GM19023 (cell line): ENCODE measurements around the gene SLC22A5.
"Not testable (repeated sequence)": the region's sequence is repeated elsewhere in the genome, so short reads cannot be mapped to it uniquely, and the experiment has no call there.

ENCODE experiments used
- ATAC-seq: cut with Tn5 transposase; IDR thresholded peaks from one replicate; pipeline ENCODE4 v1.9.1; 2021; ENCODE audit warnings: mild to moderate bottlenecking, moderate library complexity; ENCODE audit not compliant: unreplicated experiment

SLC22A5 gene

GRCh38 chr5:132411304-132412013 is 41.9 kb downstream of the SLC22A5 start:
- ATAC-seq, result peak; percentile 3

GRCh38 chr5:132413567-132413966 is 44.1 kb downstream of the SLC22A5 start:
- ATAC-seq, result no peak

GRCh38 chr5:132414634-132415378 is 45.3 kb downstream of the SLC22A5 start:
- ATAC-seq, result no peak

- not testable (repeated sequence) for ATAC-seq
These were observed 46.0 kb downstream of the SLC22A5 start for GRCh38 chr5:132415516-132415915.

GRCh38 chr5:132416306-132417009 is 46.9 kb downstream of the SLC22A5 start:
- ATAC-seq, result no peak

- no peak for ATAC-seq
These were observed 47.5 kb downstream of the SLC22A5 start for GRCh38 chr5:132417010-132417439.

GRCh38 chr5:132417461-132417860 is 48.0 kb downstream of the SLC22A5 start:
- ATAC-seq, result no peak

GRCh38 chr5:132417889-132418485 is 48.5 kb downstream of the SLC22A5 start:
- no peak for ATAC-seq

- ATAC-seq, result no peak
These were observed 49.4 kb downstream of the SLC22A5 start for GRCh38 chr5:132418881-132419280.

GRCh38 chr5:132419502-132420468 is 50.3 kb downstream of the SLC22A5 start:
- ATAC-seq, result no peak

GRCh38 chr5:132420706-132421272 is 51.3 kb downstream of the SLC22A5 start:
- peak; percentile 40 for ATAC-seq

GRCh38 chr5:132421462-132421861 is 52.0 kb downstream of the SLC22A5 start:
- ATAC-seq, result no peak

- ATAC-seq, result peak; percentile 35
These were observed 53.4 kb downstream of the SLC22A5 start for GRCh38 chr5:132422720-132423437.

- ATAC-seq, result no peak
These were observed 54.0 kb downstream of the SLC22A5 start for GRCh38 chr5:132423438-132423898.

GRCh38 chr5:132424167-132424880 is 54.8 kb downstream of the SLC22A5 start:
- no peak for ATAC-seq

- ATAC-seq, result peak; percentile 51
These were observed 55.8 kb downstream of the SLC22A5 start for GRCh38 chr5:132425009-132425937.

GRCh38 chr5:132425975-132426524 is 56.5 kb downstream of the SLC22A5 start:
- ATAC-seq, result peak; percentile 0
